HG02798 (cell line): ENCODE results near the gene TEX29.

Experiments used
- ATAC-seq: cut with Tn5 transposase; IDR thresholded peaks from one replicate; pipeline ENCODE4 v1.9.1; 2021; ENCODE audit warnings: mild to moderate bottlenecking; ENCODE audit not compliant: unreplicated experiment, poor library complexity

TEX29 gene

DNA sequence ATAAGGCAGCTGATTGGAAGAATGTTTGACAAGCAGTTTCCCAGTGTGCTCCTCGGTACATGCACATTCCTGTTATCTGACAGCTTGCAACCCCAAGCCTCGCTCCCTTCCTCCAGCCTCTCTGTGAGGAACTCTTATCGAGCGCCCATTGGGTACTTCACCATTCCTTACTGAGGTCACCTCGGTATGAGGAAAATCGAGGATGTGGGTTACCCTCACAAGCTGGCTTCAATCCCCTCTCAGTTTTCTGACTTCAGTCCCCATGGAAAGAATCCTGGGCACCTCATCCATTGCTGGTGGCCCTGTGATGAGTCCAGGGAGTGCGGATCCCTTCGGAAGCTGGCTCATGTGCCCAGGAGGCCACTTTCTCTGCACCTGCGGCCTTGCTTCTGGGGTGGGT is 17.3 kb downstream of the TEX29 start:
- no peak for ATAC-seq

DNA sequence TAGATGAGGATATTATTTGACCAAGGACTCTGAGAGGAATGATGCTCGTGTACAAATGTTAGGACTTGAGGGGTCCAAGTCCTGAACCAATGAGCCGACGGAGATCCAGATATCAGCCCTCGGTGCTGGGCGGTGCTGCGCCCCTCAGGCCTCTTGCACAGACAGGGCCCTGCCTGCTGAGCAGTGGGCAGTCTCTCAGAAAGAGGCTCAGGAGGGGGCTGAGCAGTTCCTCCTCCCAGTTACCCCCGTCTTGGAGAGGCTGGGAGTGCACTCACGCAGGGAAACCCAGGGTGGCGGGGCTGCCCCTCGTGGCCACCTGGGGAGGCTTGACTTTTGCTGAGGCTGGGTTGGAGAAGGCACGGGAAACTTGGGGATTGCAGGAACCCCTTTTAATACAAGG is 18.4 kb downstream of the TEX29 start:
- no peak for ATAC-seq

DNA sequence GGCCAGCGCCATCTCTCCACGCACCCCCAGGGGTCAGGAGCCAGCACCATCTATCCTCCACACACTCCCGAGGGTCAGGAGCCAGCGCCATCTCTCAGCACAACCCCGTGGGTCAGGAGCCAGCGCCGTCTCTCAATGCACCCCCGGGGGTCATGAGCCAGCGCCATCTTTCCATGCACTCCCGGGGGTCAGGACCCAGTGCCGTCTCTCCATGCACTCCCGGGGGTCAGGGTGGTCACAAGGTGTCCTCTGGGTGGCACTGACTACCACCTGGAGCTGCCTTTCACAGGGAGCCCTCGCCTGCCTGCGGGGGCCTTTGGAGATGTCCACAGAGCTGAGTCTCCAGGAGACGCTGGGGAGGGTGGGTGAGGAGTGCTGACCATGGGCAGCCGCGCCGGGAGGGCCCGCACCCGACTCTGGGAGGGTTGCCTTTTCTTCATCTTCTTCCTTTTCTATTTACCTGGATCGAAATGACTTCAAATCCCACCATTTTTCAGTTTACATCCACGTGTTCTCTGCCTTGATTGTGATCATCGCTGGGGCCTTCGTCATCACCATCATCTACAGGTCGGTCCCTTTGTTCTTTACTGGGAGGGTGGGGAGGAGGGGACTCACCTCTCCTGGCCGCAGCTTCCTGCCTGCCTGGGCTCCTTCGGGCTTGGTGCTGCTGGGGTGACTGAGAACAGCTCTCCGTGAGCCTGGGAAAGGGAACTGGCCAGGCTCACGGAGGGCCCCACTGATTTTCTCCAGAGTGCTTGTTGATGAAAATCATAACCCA is 19.1 kb downstream of the TEX29 start:
- no peak for ATAC-seq

- no peak for ATAC-seq
Measured at GRCh38 chr13:111341886-111342285, 21.4 kb downstream of the TEX29 start.

DNA sequence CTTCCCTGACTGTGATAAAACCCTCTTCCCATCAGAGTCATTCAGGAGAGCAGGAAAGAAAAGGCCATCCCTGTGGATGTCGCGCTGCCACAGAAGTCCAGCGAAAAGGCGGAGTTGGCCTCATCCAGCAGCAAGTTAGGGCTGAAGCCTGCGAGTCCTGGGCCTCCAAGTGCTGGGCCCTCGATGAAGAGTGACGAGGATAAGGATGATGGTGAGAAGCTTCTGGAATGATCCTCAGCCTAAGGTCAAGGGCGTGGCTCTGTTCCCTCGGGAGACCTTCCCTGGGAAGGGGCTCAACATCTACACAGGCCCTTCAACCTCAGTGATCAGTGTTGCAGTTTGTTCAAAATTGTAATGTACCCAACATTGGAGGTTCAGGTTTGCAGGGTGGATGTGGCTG is 22.3 kb downstream of the TEX29 start:
- ATAC-seq, result no peak

GRCh38 chr13:111343186-111343805 is 22.9 kb downstream of the TEX29 start:
- no peak for ATAC-seq

DNA sequence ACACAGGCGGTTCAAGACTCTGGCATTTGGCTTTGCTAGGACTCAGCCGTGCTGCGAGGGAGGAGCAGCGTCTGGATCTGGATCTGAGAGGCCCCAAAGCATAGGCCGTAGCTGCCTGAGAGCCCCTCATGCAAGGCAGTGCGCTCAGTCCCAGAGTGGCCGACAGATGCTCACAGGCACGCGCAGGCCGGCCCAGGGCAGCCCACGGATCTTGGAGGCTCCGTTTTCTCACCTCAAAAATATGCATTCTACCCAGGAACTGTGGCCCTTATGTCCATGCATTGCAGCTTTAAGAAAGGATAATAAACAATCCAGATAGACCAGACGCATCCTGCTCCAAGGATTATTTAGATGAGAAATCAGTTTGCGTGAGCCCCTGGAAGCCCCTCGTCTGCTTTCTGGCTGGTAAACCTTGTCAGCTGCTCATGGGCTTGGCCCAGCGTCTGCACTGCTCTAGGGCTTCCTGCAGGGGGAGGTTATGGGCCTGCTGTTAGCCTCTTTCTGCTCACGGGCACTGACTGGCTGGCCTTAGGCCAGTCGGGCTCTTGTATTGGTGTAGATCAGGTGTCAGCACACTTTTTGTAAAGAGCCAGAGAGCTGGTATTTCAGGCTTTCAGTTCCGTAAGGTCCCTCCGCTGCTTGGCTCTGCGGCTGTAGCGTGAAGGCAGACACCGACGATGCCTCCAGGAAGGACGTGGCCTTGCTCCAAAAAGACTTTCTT is 24.2 kb downstream of the TEX29 start:
- ATAC-seq, result no peak

GRCh38 chr13:111345682-111346081 is 25.2 kb downstream of the TEX29 start:
- ATAC-seq, result no peak

- ATAC-seq, result no peak
Measured at GRCh38 chr13:111346101-111346680, 25.7 kb downstream of the TEX29 start.

DNA sequence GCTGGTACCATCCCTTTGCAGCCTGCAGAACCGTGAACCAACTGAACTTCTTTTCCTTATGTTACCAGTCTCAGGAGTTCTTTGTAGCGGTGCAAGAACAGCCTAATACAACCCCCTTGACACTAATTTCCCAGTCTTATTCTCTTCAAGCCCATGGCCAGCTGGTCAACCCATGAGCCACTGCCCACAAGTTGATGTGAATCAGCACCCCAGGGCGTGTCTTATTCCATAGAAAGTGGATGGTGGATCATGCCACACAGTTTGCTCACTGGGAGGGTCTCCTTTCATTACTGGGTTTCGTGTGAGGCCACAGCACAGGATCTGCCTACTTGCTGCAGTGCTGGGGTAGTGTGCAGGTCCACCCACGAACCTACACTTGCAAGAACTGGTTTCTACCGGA is 27.0 kb downstream of the TEX29 start:
- no peak for ATAC-seq

GRCh38 chr13:111353508-111353907 is 33.1 kb downstream of the TEX29 start:
- ATAC-seq, result no peak

DNA sequence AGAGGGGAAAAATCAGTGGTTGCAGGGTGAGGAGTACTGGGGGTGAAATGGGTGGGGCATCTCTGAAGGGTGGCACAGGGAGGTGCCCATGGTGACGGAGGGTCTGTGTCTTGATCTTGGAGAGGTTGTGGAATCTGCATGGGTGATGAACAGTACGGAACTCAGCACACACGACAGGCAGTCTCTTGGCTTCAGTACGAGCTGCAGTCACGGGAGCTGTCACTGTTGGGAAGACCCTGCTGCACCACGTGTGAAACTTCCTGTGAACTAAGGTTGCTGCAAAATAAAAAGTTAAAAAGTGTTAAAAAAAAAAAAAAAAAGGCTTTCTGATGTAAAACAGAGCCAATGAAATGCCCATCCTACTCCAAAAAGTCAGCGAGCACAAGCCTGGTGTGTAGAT is 34.3 kb downstream of the TEX29 start:
- ATAC-seq, result no peak

DNA sequence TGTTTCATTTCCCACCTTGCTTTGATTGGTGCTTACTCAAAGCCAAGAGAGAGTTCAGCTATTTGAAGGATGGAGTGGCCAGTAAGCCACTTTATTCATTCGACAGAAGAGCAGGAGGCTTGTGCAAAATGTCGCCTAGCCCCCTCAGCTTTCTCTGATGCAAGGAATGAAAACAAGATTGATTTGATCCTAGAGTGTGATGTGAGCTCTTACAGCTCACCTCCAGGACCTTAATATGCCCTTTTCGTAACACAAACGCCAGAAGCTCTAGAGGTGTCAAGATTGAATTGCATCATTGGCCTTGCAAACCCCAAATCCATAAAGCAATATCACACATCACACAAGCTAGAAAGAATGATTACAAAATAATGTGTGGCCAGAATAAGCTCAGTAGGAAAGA is 36.4 kb downstream of the TEX29 start:
- no peak for ATAC-seq

GRCh38 chr13:111359237-111359915 is 38.9 kb downstream of the TEX29 start:
- ATAC-seq, result no peak

- no peak for ATAC-seq
Measured at GRCh38 chr13:111359930-111360329, 39.5 kb downstream of the TEX29 start.

DNA sequence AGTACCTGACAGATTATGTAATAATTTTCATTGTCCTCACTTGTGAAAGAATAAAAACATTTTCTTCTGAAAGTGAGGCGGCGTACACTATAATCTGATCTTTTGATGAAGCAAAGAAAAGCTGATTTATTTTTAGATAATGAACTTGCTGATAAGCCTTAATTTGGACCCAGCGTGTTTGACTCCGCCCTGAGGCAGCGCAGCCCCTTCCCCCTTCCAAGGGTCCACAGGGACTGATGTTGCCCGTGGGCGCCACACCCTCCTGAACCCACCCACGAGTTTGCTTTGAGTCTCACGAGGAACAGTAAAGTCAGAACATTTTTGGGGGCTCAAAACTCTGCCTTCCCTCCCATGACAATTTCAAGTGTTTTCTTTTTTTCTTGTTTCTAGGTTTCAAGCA is 40.0 kb downstream of the TEX29 start:
- ATAC-seq, result no peak

DNA sequence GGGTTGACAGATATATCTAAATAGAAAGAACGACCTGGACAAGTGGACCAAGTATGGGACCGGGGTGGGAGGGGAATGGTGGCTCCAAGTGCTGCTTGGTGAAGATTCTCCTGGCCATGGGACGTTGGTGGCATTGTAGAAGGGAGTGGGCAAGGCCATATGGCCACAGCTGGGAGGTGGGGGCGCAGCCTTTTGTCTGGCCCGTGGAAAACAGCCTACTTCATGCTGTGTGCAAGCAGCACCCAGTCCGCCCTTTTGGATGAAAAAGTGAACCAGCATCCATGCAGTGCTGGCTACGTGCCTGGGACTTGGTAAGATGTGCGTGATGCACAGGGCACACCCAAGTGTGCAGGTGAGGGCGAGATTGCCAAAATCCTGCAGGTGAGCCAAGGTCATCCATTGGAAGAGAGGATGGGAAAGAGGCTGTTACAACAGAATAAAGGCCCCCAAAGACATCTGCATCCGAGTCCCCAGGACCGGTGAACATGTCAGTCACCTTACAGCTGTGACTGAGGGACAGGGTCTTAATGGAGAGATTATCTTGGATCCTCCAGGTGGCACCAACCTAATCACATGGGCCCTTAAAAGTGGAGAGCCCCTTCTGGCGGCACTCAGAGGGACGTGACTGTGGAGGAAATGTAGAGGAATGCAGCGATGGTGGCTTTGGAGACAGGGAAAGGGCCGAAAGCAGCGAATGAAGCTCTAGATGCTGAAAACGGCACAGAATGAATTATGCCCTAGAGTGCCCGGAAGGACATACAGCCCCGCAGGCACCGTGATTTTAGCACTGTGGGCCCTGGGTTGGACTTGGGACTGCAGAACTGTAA is 40.8 kb downstream of the TEX29 start:
- no peak for ATAC-seq

GRCh38 chr13:111361873-111362648 is 41.6 kb downstream of the TEX29 start:
- ATAC-seq, result no peak

DNA sequence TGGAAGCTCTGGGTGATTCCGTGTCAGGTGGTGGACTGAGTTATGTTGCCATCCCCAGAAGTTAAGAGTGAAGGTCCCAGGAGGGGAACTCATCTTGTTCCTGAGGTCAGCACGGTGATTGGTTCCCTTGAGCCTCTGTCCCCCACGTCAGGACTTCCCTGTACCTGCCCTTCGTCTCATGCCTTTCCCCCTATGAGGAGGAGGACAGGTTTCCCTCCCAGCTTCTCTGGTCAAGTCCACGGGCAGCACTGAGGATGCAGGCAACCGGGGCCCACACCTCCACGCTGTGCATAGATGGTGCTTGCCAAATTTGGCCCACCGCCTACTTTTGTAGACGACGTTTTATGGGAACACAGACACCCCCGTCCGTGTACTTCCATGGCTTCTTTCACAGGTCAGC is 42.7 kb downstream of the TEX29 start:
- ATAC-seq, result no peak
